CD4-positive, alpha-beta T cell treated with Interleukin-10 for 1 hour (primary cell): Measurements from ENCODE around the gene CD24.
"Not testable (repeated sequence)": the region's sequence is repeated elsewhere in the genome, so short reads cannot be mapped to it uniquely, and the experiment has no call there.

ENCODE experiments used
- DNase-seq: peaks from one replicate; pipeline ENCODE4 v3.0.0-alpha.2; 2020

The CD24 gene, protein sequence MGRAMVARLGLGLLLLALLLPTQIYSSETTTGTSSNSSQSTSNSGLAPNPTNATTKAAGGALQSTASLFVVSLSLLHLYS

GRCh38 chr6:106974336-106974998 lies at the start of gene CD24:
Gene CD24, minus strand, starts transcription at chr6:106974729. Its CDS starts 83 bp downstream, at chr6:106974646.
- no peak for DNase-seq

- no peak for DNase-seq
Observed at GRCh38 chr6:107021446-107022185, 47.1 kb upstream of the CD24 start.

DNA sequence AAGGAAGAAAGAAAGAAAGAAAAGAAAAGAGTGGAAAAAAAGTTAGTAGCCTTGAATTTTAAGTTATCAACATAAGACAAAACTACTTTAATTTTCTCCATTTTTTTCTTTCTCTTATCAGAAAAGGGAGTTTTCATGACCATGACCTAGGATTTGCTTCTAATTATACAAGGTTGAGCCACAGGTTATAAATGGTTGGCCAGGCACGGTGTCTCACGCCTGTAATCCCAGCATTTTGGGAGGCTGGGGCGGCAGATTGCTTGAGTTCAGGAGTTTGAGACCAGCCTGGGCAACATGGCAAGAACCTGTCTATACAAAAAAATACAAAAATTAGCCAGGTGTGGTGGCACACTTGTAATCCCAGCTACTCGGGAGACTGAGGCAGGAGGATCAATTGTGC lies 45.7 kb upstream of the CD24 start:
- DNase-seq = no peak

DNA sequence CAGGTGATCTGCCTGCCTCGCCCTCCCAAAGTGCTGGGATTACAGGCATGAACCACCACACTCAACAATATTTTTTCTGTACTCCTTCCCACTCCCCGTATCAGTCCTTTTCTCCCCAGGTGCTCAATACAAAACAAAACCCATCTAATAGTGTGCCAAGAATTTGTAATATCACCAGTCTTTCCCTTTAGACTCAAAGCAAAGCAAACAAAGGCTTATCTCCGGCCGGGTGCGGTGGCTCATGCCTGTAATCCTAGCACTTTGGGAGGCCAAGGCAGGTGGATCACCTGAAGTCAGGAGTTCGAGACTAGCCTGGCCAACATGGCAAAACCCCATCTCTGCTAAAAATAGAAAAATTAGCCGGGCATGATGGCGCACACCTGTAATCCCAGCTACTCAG lies 45.1 kb upstream of the CD24 start:
- DNase-seq = not testable (repeated sequence)

- DNase-seq = no peak
Observed at GRCh38 chr6:107019047-107019446, 44.5 kb upstream of the CD24 start.

GRCh38 chr6:107009499-107009898 lies 35.0 kb upstream of the CD24 start:
- DNase-seq = no peak

- DNase-seq = peak; percentile 53
Observed at GRCh38 chr6:106997392-106998158, 23.0 kb upstream of the CD24 start.

- DNase-seq = no peak
Observed at GRCh38 chr6:106995640-106996039, 21.1 kb upstream of the CD24 start.

- DNase-seq = not testable (repeated sequence)
Observed at GRCh38 chr6:106989737-106990136, 15.2 kb upstream of the CD24 start.

GRCh38 chr6:106988664-106989063 lies 14.1 kb upstream of the CD24 start:
- no peak for DNase-seq

DNA sequence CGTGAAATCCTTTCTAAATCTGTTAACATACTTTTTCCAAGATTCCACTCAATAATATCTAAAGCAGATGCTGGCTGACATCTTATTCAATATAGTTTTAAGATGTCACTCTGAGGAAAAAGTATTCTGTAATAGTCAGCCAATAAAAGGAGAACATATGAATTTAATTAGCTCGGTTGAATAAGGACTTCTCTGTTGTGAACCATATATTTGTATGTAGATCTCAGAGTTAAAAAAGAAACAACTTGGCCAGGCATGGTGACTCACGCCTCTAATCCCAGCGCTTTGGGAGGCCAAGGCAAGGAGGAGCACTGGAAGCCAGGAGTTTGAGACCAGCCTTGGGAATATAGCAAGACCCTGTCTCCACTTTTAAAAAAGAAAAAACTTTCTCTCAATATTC lies 7.4 kb upstream of the CD24 start:
- no peak for DNase-seq

GRCh38 chr6:106980926-106981325 lies 6.4 kb upstream of the CD24 start:
- no peak for DNase-seq

GRCh38 chr6:106979435-106979884 lies 4.9 kb upstream of the CD24 start:
- DNase-seq = peak; percentile 77

- DNase-seq = no peak
Observed at GRCh38 chr6:106977246-106977645, 2.7 kb upstream of the CD24 start.

GRCh38 chr6:106976270-106976669 lies 1.7 kb upstream of the CD24 start:
- DNase-seq = no peak

- no peak for DNase-seq
Observed at GRCh38 chr6:106975738-106976064, 1.2 kb upstream of the CD24 start.

- no peak for DNase-seq
Observed at GRCh38 chr6:106974999-106975737, 639 bp upstream of the CD24 start.

DNA sequence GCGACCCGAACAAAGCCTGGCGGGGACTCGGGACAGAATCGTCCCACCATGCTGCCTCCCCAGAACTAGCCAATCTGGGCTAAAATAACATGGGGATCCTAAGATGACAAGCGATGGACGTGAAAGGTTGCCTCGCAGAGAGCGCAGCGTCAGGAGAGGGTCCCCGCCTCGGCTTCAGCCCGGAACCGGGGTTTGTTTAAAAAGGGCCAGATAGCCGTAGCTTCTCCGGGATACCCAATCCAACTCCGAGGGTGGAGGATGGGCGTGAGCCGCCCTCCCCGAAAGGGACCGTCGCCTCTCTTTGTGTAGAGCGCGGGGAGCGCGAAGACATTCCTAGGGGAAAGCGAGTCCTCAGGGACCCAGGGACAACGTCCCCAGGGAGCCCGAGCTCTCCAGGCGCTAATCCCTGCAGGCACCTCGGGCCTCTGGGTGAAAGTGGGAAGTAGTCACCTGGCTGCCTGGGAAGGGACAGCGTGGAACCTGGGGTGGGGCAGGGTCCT lies 643 bp downstream of the CD24 start:
- no peak for DNase-seq

DNA sequence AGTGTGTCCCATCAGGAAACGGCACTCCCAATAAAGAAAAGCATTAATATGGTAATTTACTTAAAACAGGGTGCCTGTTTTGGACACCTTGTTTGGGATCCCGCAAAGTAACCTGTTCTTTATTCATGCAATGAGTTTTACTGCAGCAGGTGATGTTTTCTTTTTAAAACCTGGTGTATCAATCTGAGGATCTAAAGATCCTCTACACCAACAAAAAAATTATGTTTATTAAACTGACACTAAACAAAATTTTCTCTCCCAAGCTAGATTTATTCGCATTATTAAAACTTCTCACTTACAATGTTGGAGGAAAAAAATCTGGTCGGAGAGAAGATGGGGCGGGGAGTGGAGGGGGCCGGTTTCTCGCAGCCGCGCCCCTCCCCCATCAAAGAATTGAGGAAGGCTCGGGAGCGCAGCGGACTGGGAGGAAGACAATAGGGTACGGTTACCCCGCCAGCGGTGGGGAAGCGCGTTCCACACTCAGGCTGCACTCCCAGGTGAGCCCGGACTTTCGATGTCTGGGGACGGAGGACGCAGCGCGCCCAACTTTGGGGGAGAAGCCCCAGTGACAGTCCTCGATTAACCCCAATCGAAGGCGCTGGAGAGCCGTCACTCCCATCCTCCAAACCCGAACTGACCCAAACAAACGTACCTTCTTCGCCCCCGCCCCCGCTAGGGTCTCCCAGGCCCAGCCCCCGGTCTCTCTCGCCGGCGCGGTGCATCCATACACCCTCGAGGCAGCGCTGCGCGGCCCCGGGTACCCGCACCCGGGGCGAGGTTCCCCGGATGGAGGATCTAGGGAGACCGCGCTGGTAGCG lies 1.3 kb downstream of the CD24 start:
- no peak for DNase-seq

GRCh38 chr6:106972500-106972899 lies 2.0 kb downstream of the CD24 start:
- DNase-seq = no peak

DNA sequence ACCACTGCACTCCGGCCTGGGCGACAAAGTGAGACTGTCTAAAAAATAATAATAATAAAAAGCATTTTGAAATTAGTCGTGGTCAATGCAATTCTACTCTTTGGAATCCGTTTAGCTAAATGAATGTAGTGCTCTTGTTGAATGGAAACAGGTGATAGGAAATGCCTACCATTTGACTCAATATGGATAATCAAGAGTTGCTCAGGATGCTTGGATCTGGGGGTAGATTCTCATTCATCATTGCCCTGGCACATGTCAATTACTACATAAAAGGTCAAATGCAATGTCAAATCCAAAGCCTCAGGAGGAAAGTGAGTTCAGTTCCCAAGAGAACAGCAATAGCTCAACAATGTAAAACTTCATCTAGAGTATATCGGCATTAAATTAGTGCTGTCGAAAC lies 3.8 kb downstream of the CD24 start:
- not testable (repeated sequence) for DNase-seq
